Effector memory CD8-positive, alpha-beta T cell (primary cell): ENCODE results near the gene PHF21A.

ENCODE experiments used
- ATAC-seq: fragments of 150-1000 bp; cut with Tn5 transposase; replicated peaks from 2 replicates; pipeline ENCODE4 v1.10.0; 2021; ENCODE audit warnings: mild to moderate bottlenecking, moderate library complexity
- DNase-seq, 3 experiments: peaks; one replicate each; pipeline ENCODE4 v3.0.0; 2021
- H3K27ac Mint-ChIP-seq, 2 donors: one replicate each; pipeline ENCODE4 v1.8.0; 2022; ENCODE audit warnings: mild to moderate bottlenecking in 2 of 2, mixed read lengths in 2 of 2, moderate library complexity in 2 of 2
- H3K27me3 Mint-ChIP-seq, 2 donors: one replicate each; pipeline ENCODE4 v1.8.0; 2022; ENCODE audit warnings: mixed read lengths in 2 of 2
- H3K36me3 Mint-ChIP-seq: one replicate; pipeline ENCODE4 v1.8.0; 2022; ENCODE audit warnings: mild to moderate bottlenecking, moderate library complexity, mixed read lengths; ENCODE audit not compliant: insufficient read depth
- H3K4me1 Mint-ChIP-seq, 2 donors: one replicate each; pipeline ENCODE4 v1.8.0; 2022; ENCODE audit warnings: low read depth in 2 of 2, mixed read lengths in 2 of 2
- H3K4me3 Mint-ChIP-seq, 2 donors: one replicate each; pipeline ENCODE4 v1.8.0; 2022; ENCODE audit warnings: mild to moderate bottlenecking in 2 of 2, mixed read lengths in 2 of 2, moderate library complexity in 2 of 2
- H3K9me3 Mint-ChIP-seq, 2 donors: one replicate each; pipeline ENCODE4 v1.8.0; 2022; ENCODE audit warnings: mixed read lengths in 2 of 2

PHF21A gene

DNA sequence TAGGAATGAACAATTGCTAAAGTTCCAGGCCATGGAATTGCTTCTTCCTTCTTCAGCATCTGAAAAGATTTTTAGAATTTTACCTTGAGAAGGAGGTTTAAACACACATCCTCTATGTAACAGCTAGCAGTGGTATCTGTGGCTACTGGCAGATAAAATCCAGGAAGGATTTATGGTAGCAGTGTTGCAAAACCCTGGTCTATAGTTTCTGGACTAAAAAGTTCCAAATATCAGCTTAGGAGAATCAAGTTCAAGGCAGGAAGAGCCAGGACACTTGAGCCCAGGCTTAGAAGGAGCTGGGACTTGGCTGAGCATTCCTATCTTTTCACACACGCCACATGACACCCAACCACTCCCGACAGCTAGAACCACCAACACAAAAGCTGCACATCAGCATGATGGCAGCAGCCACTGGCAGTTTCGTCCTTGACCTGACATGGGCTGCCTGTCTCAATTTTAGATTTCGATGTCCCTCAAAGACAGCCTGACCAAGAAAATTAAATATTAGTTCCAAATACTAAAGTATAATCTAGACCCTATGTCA lies 184.7 kb downstream of the PHF21A start:
- Mint-ChIP-seq H3K4me3 (no peak overlapping the region), H3K27me3 (no peaks in the 10 kb centered on the region), H3K4me1 (peaks cover 3 to 5% of the 10 kb centered on the region in 2 donors), H3K36me3 (peaks cover 73% of the 10 kb centered on the region), H3K9me3 (no peaks in the 10 kb centered on the region), H3K27ac (no peak overlapping the region)
- no peak for DNase-seq
- no peak for ATAC-seq

DNA sequence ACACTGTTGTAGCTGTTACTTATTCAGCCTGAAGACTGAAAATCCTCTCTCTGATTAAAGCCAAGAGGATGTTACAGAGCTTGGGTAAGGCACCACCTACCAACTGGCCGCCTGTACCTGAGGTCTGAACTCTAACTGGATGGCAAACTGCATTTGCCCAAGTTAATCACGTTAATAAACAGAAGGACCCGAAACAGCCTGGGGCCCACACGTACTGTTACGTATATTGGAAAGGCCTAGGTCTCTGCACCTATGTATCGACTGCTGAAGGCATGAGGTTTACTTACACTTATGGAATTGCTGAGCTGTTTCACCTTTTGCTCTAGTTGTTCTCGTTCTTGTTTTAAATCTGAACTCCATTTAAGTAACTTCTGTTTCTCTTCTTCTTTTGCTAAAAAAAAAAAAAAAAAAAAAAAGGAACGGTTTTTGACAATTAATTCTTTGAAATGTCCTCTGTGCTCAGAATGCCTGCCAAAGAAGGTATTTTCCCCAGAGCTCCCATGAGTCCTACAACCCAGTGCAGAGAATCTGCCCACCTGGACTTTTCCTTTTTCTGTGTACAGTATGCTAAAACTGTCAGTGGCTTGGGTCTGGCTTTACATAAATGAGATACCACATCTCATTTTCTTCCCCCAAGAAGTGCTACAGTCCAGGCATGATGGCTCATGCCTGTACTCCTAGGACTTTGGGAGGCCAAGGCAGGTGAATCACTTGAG lies 185.7 kb downstream of the PHF21A start:
- ATAC-seq = no peak
- no peak for DNase-seq
- no peaks in the 10 kb centered on the region for H3K9me3 Mint-ChIP-seq

DNA sequence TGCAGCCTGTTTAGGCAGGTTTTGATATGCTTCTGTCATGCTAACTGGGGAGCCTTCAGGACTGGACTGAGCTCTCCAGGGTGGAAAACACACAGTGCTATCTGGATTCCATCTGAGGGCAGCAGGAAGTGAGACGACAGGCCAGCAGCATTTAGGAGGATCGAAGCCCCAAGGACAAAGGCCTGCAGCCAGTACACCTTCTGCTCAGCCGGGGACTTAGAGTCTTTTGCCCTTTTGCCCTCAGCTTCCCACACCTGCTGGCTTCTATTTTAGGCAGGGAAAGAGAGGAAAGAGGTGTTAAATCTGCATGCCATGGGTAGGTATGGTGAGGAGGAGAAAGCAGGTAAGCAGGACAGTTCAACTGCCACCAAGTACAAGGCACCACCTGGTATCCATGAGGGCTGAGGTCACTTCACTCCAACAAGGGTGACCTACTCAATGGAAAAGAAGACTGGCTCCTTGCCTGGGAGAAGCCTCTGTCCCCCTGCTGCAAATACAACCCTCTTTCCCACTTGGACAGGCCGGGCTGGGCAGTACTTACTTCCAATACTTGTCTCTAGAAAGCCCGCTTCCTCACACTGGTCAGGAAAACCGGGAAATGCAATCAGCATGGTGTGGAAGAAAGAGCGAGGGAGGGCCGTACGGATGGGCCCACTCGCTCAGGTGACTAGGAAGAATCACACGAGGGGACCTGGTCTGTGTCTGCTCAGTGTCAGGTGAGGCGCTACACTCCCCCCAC lies 186.5 kb downstream of the PHF21A start:
- no peak overlapping the region for H3K4me3 Mint-ChIP-seq
- H3K4me1 Mint-ChIP-seq = peaks cover 20 to 23% of the 10 kb centered on the region in 2 donors
- no peaks in the 10 kb centered on the region for H3K9me3 Mint-ChIP-seq
- H3K27ac Mint-ChIP-seq = no peak overlapping the region
- ATAC-seq (no peak), DNase-seq (no peak)
- H3K36me3 Mint-ChIP-seq = peaks cover 77% of the 10 kb centered on the region
- H3K27me3 Mint-ChIP-seq = no peaks in the 10 kb centered on the region

More for the DNA sequence above, 185.7 kb downstream of the PHF21A start:
- Mint-ChIP-seq H3K4me1 (peaks cover 13 to 15% of the 10 kb centered on the region in 2 donors), H3K4me3 (no peak overlapping the region), H3K27me3 (no peaks in the 10 kb centered on the region), H3K27ac (no peak overlapping the region), H3K36me3 (peaks cover 77% of the 10 kb centered on the region)

GRCh38 chr11:45933846-45934579 lies 187.2 kb downstream of the PHF21A start:
- Mint-ChIP-seq H3K4me1 (peaks cover 22 to 25% of the 10 kb centered on the region in 2 donors), H3K36me3 (peaks cover 74% of the 10 kb centered on the region), H3K4me3 (no peak overlapping the region), H3K27ac (peak overlapping the region in 1 of 2 donors; percentile 22), H3K27me3 (no peaks in the 10 kb centered on the region), H3K9me3 (no peaks in the 10 kb centered on the region)
- ATAC-seq (no peak), DNase-seq (no peak)

DNA sequence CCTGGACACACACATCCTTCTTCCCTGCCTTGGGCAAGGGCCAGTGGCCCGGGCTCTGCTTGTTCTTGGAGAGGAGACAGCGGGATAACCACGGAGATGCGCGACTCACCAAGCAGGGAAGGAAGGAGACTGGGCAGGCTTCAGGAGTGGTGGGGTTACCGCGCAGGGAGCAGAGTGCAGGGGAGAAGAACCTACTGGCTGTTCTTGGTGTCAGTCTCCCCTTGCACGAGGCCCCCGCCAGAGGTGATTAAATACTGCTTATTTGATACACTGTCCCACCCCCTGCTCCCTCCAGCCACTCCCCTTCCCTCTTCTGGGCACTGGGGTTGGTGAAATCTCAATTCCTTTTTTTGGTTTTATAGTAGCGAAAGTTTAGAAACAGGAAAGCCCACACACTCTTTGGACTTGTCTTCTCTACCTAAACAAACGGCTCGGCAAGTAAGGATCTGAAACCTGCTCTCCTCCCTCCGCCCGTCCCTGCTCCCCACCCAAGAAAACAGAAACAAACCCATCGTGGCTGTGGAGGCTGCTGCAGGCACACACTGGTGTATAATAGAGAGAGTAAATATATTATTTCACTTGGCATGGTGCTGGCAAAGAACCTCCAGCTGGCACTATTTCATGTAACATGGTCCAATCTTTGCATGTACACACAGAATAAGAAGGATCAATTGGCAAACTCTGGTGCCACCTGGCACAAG lies 188.0 kb downstream of the PHF21A start:
- H3K27ac Mint-ChIP-seq = peak overlapping the region; percentile 22 to 96
- no peaks in the 10 kb centered on the region for H3K9me3 Mint-ChIP-seq
- DNase-seq (no peak), ATAC-seq (no peak)
- no peaks in the 10 kb centered on the region for H3K27me3 Mint-ChIP-seq
- H3K4me1 Mint-ChIP-seq = peaks cover 24 to 25% of the 10 kb centered on the region in 2 donors
- peak overlapping the region in 1 of 2 donors; percentile 19 for H3K4me3 Mint-ChIP-seq
- peaks cover 75% of the 10 kb centered on the region for H3K36me3 Mint-ChIP-seq

DNA sequence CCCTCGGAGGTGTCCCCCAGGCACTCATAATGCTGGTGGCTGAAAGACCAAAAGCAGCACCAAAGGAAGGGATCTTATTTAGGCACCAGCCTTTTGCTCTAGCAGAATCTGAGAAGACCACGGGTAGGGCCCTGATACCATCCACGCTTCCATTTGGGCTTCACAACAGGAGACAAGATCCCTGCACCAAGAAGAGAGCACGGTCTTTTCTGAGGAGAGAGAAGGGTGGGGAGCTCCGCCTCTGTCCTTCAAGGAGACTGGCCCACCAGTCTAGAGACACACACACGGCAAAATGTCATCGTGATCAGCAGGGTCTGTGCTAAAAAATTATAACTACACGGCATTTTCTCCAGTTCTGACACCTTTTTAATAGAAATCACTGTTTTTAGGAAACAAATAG lies 189.0 kb downstream of the PHF21A start:
- DNase-seq (no peak), ATAC-seq (no peak)
- Mint-ChIP-seq H3K4me3 (no peak overlapping the region), H3K36me3 (peaks cover 64% of the 10 kb centered on the region), H3K4me1 (peaks cover 29 to 30% of the 10 kb centered on the region in 2 donors), H3K27ac (peak overlapping the region; percentile 96 to 97), H3K27me3 (no peaks in the 10 kb centered on the region), H3K9me3 (no peaks in the 10 kb centered on the region)

DNA sequence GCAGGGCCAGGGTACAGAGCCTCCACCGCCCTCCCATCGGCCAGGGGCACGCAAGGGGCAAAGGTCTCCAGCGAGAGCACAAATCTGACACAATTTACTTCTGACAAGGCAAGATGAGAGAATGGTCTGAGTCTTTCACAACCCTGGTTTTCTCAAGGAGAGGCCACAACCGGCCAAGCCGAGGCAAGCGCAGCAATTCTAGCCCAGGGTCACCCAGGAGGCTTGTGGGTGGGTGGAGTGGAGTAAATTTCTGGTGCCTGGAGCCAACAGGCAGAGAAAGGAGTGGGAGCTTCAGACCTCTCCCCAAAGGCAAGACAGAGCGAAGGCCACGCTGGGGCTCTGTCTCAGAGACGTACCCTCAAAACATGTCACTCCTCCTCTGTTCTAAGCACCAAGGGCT lies 189.5 kb downstream of the PHF21A start:
- Mint-ChIP-seq H3K9me3 (no peaks in the 10 kb centered on the region), H3K27me3 (no peaks in the 10 kb centered on the region), H3K4me1 (peaks cover 33 to 35% of the 10 kb centered on the region in 2 donors), H3K4me3 (peak overlapping the region in 1 of 2 donors; percentile 53), H3K36me3 (peaks cover 63% of the 10 kb centered on the region), H3K27ac (peak overlapping the region; percentile 96 to 97)
- DNase-seq (no peak), ATAC-seq (no peak)

- Mint-ChIP-seq H3K4me1 (peaks cover 33 to 35% of the 10 kb centered on the region in 2 donors), H3K4me3 (peak overlapping the region; percentile 13 to 92), H3K9me3 (no peaks in the 10 kb centered on the region), H3K36me3 (peaks cover 60% of the 10 kb centered on the region), H3K27ac (peak overlapping the region; percentile 96 to 97), H3K27me3 (no peaks in the 10 kb centered on the region)
- DNase-seq = no peak
- no peak for ATAC-seq
These were observed 190.2 kb downstream of the PHF21A start for GRCh38 chr11:45930951-45931570.

- Mint-ChIP-seq H3K27me3 (no peaks in the 10 kb centered on the region), H3K27ac (peak overlapping the region; percentile 96 to 97), H3K36me3 (peaks cover 52% of the 10 kb centered on the region), H3K9me3 (no peaks in the 10 kb centered on the region), H3K4me1 (peaks cover 33 to 35% of the 10 kb centered on the region in 2 donors), H3K4me3 (peak overlapping the region; percentile 88 to 92)
- DNase-seq (peak; percentile 46 to 50 (median 48)), ATAC-seq (peak; percentile 89)
These were observed 191.0 kb downstream of the PHF21A start for GRCh38 chr11:45930031-45930794.

DNA sequence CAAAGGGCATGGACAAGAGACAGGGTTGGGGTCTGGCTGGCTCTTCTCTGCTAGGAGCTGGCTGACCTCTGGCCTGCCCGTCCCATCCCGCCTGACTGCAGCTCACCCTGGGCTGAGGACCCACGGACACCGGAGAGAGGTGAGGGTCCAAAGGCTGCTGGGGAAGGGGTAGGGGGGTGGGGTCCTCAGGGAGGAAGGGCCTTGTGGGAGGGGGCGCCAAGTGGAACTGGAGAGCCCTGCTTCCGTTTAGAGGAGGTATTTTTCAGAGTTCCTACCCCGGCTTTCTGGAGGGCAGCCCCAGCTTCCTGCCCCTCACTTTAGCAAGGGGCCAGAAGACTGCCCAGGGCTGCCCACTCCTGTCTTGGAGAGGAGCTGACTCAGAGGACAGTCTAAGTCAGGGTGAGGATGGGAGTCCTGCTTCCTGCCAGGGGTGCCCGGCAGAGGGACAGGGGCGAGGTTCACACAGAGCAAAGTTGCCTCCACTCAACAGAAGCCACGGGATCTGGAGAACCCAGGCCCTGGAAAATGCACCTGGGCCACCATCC lies 191.7 kb downstream of the PHF21A start:
- Mint-ChIP-seq H3K9me3 (no peaks in the 10 kb centered on the region), H3K4me3 (peak overlapping the region; percentile 88 to 92), H3K27me3 (no peaks in the 10 kb centered on the region), H3K4me1 (peaks cover 33 to 36% of the 10 kb centered on the region in 2 donors), H3K27ac (peak overlapping the region; percentile 96 to 97), H3K36me3 (peaks cover 45% of the 10 kb centered on the region)
- DNase-seq (no peak), ATAC-seq (peak; percentile 10)

DNA sequence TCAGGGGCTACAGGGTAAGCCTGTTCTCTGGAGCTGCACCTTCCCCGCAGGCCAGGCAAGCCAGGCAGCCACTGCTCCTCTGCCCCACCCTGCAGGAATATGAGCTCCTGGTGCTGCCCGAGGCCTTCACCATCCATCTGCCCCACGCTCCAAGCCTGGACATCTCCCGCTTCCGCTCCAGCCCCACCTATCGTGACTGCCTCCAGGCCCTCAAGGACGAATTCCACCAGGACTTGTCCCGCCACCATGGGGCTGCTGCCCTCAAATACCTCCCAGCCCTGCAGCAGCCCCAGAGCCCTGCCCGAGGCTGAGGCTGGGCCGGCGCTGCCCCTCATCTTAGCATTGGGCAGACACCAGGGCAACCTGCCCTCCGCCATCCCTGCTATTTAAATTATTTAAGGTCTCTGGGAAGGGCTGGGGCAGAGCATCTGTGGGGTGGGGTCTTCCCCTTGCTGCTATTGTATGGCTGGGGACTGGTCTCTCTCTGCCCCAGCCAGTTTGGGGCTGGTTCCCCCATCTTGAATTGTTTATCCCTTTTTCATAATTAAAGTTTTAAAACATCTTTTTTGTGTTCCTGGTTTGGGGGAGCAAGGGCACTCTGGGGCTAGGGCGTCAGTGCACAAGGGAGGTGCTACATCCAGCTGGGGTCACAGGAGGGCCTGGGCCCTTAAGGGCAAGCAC lies 192.6 kb downstream of the PHF21A start:
- Mint-ChIP-seq H3K4me1 (peaks cover 38 to 39% of the 10 kb centered on the region in 2 donors), H3K9me3 (no peaks in the 10 kb centered on the region), H3K27ac (peak overlapping the region; percentile 96 to 97), H3K27me3 (peaks cover 0 to 5% of the 10 kb centered on the region in 2 donors), H3K36me3 (peaks cover 36% of the 10 kb centered on the region), H3K4me3 (no peak overlapping the region)
- DNase-seq (no peak), ATAC-seq (no peak)
